Measurements from ENCODE around the gene PARD6G. TPM values are rescaled to one million over a fixed set of nuclear protein-coding genes. Genes with fewer than 3 reads are reported as not detected.

Gene PARD6G
- total and polyA plus RNA-seq, 2 experiments from 2014 or later: 6.9 to 18.5 TPM

DNA sequence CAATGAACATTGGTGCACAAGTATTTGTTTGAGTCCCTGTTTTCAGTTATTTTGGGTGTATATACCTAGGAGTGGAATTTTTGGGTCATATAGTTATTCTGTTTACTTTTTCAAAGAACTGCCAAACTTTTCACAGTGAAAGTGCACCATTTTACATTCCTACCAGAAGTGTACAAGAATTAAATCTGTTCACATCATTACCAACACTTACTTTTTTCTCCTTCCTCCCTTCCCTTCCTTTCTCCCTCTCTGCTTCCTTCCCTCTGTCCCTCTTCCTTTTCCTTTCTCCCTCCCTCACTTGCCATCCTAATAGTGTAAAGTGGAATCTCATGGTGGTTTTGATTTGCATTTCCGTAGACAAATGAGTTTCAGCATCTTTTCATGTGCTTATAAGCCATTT lies 126.4 kb downstream of the PARD6G start (continued):
- TF ChIP-seq, protein P1, sequence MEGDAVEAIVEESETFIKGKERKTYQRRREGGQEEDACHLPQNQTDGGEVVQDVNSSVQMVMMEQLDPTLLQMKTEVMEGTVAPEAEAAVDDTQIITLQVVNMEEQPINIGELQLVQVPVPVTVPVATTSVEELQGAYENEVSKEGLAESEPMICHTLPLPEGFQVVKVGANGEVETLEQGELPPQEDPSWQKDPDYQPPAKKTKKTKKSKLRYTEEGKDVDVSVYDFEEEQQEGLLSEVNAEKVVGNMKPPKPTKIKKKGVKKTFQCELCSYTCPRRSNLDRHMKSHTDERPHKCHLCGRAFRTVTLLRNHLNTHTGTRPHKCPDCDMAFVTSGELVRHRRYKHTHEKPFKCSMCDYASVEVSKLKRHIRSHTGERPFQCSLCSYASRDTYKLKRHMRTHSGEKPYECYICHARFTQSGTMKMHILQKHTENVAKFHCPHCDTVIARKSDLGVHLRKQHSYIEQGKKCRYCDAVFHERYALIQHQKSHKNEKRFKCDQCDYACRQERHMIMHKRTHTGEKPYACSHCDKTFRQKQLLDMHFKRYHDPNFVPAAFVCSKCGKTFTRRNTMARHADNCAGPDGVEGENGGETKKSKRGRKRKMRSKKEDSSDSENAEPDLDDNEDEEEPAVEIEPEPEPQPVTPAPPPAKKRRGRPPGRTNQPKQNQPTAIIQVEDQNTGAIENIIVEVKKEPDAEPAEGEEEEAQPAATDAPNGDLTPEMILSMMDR (conservative IDR thresholded peaks at IDR 0.05; ENCODE audit: low read depth in 2 of 2): no peak
- no peak for TF ChIP-seq EZH2phosphoT487 (IDR thresholded peaks at IDR 0.05; ENCODE audit: unreplicated experiment)
- TF ChIP-seq POLR2AphosphoS5 (IDR thresholded peaks at IDR 0.05; ENCODE audit: low read depth): no peak
- no peak for TF ChIP-seq EZH2 (IDR thresholded peaks at IDR 0.05; ENCODE audit: low read depth, unreplicated experiment)
- TF ChIP-seq REST (IDR thresholded peaks at IDR 0.05; ENCODE audit: unreplicated experiment): no peak

- Histone ChIP-seq H2AFZ (no peak overlapping the region), H3K9me2 (ENCODE audit: insufficient read depth) (no peaks in the 10 kb centered on the region), H3K36me3 (ENCODE audit: insufficient read depth) (no peaks in the 10 kb centered on the region), H3F3A (replicated peaks; ENCODE audit: low read depth) (no peaks in the 10 kb centered on the region), H4K20me1 (replicated peaks; ENCODE audit: insufficient read depth) (peaks cover 48% of the 10 kb centered on the region), H3K27ac (ENCODE audit: low read depth) (peak overlapping the region; percentile 10; the same call in 1 of the 2 replicates), H3K79me2 (replicated peaks; ENCODE audit: insufficient read depth) (peaks cover 100% of the 10 kb centered on the region), H3K4me2 (0 out of 2 replicates have a peak overlapping the region, but pooled peaks have one; percentile 10), H3K27me3 (ENCODE audit: insufficient read depth) (no peaks in the 10 kb centered on the region), H3K4me1 (ENCODE audit: insufficient read depth) (peaks cover 36% of the 10 kb centered on the region), H3K4me3 (no peak overlapping the region)
- peaks cover 71% of the 10 kb centered on the region for H3K4me1 Mint-ChIP-seq
- ATAC-seq (peak; percentile 66), DNase-seq (ENCODE audit: low spot score) (peak; percentile 25)
- no peaks in the 10 kb centered on the region for H3K9me3 Mint-ChIP-seq
- peak overlapping the region; percentile 74 for H3K27ac Mint-ChIP-seq
- H3K4me3 Mint-ChIP-seq: peak overlapping the region; percentile 20; the same call in 1 of the 3 replicates
- peaks cover 43% of the 10 kb centered on the region for H3K36me3 Mint-ChIP-seq (ENCODE audit: low read depth)
- H3K27me3 Mint-ChIP-seq (ENCODE audit: insufficient read depth, low read depth, poor library complexity): peaks cover 2% of the 10 kb centered on the region
- no peak for TF ChIP-seq CREB1 (CRISPR knock-in tag; IDR thresholded peaks at IDR 0.05; ENCODE audit: low read depth)
- no peak for TF ChIP-seq EZH2 (IDR thresholded peaks at IDR 0.05; ENCODE audit: low read depth, unreplicated experiment)
- TF ChIP-seq, protein P2, sequence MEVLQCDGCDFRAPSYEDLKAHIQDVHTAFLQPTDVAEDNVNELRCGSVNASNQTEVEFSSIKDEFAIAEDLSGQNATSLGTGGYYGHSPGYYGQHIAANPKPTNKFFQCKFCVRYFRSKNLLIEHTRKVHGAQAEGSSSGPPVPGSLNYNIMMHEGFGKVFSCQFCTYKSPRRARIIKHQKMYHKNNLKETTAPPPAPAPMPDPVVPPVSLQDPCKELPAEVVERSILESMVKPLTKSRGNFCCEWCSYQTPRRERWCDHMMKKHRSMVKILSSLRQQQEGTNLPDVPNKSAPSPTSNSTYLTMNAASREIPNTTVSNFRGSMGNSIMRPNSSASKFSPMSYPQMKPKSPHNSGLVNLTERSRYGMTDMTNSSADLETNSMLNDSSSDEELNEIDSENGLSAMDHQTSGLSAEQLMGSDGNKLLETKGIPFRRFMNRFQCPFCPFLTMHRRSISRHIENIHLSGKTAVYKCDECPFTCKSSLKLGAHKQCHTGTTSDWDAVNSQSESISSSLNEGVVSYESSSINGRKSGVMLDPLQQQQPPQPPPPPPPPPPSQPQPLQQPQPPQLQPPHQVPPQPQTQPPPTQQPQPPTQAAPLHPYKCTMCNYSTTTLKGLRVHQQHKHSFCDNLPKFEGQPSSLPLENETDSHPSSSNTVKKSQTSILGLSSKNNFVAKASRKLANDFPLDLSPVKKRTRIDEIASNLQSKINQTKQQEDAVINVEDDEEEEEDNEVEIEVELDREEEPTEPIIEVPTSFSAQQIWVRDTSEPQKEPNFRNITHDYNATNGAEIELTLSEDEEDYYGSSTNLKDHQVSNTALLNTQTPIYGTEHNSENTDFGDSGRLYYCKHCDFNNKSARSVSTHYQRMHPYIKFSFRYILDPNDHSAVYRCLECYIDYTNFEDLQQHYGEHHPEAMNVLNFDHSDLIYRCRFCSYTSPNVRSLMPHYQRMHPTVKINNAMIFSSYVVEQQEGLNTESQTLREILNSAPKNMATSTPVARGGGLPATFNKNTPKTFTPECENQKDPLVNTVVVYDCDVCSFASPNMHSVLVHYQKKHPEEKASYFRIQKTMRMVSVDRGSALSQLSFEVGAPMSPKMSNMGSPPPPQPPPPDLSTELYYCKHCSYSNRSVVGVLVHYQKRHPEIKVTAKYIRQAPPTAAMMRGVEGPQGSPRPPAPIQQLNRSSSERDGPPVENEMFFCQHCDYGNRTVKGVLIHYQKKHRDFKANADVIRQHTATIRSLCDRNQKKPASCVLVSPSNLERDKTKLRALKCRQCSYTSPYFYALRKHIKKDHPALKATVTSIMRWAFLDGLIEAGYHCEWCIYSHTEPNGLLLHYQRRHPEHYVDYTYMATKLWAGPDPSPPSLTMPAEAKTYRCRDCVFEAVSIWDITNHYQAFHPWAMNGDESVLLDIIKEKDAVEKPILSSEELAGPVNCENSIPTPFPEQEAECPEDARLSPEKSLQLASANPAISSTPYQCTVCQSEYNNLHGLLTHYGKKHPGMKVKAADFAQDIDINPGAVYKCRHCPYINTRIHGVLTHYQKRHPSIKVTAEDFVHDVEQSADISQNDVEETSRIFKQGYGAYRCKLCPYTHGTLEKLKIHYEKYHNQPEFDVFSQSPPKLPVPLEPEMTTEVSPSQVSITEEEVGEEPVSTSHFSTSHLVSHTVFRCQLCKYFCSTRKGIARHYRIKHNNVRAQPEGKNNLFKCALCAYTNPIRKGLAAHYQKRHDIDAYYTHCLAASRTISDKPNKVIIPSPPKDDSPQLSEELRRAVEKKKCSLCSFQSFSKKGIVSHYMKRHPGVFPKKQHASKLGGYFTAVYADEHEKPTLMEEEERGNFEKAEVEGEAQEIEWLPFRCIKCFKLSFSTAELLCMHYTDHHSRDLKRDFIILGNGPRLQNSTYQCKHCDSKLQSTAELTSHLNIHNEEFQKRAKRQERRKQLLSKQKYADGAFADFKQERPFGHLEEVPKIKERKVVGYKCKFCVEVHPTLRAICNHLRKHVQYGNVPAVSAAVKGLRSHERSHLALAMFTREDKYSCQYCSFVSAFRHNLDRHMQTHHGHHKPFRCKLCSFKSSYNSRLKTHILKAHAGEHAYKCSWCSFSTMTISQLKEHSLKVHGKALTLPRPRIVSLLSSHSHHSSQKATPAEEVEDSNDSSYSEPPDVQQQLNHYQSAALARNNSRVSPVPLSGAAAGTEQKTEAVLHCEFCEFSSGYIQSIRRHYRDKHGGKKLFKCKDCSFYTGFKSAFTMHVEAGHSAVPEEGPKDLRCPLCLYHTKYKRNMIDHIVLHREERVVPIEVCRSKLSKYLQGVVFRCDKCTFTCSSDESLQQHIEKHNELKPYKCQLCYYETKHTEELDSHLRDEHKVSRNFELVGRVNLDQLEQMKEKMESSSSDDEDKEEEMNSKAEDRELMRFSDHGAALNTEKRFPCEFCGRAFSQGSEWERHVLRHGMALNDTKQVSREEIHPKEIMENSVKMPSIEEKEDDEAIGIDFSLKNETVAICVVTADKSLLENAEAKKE (CRISPR knock-in tag; IDR thresholded peaks at IDR 0.05): no peak
- no peak for TF ChIP-seq POLR2AphosphoS5 (IDR thresholded peaks at IDR 0.05; ENCODE audit: low read depth)
- no peak for TF ChIP-seq JUNB (IDR thresholded peaks at IDR 0.05; ENCODE audit: unreplicated experiment)
- TF ChIP-seq ZNF114 (CRISPR knock-in tag; IDR thresholded peaks at IDR 0.05): no peak
- TF ChIP-seq EZH2phosphoT487 (IDR thresholded peaks at IDR 0.05; ENCODE audit: unreplicated experiment): no peak
- no peak; the same call in 1 of the 2 replicates for TF ChIP-seq NANOG (IDR thresholded peaks at IDR 0.05; ENCODE audit: borderline replicate concordance)
- no peak for TF ChIP-seq STAT1 (IDR thresholded peaks at IDR 0.05; ENCODE audit: unreplicated experiment)
- TF ChIP-seq ETS1 (IDR thresholded peaks at IDR 0.05): no peak
- no peak for TF ChIP-seq ZNF331 (CRISPR knock-in tag; IDR thresholded peaks at IDR 0.05; ENCODE audit: low read depth)
Measured at GRCh38 chr18:80119111-80119510, 128.2 kb downstream of the PARD6G start.
